WTC11 (cell line): ENCODE data around the gene MMRN1. TPM values are rescaled to one million over a fixed set of nuclear protein-coding genes. Genes with fewer than 3 reads are reported as not detected.

ENCODE experiments used
- ATAC-seq: fragments of 200-7000 bp; cut with Tn5 transposase; 2 replicates; pipeline ENCODE4 v1.10.0; 2021; ENCODE audit warnings: mild to moderate bottlenecking, moderate library complexity
- CTCF ChIA-PET: fragments of 300-600 bp; sonication (Branson Sonifier 250); formaldehyde crosslinking; loops from one replicate; lab custom pipeline; 2021; ENCODE audit warnings: antibody characterized with exemption; lab: Charles Lee
- POLR2A ChIA-PET: fragments of 350-600 bp; sonication (Branson Sonifier 250); formaldehyde crosslinking; loops from one replicate; lab custom pipeline; 2021; ENCODE audit warnings: antibody characterized with exemption; lab: Charles Lee
- DNase-seq: peaks from one replicate; pipeline ENCODE4 v3.0.0; 2021; ENCODE audit warnings: low spot score
- H3K27ac Mint-ChIP-seq: 2 replicates; pipeline ENCODE4 v1.8.0; 2021; ENCODE audit warnings: mixed read lengths
- H3K27me3 Mint-ChIP-seq: 2 replicates; pipeline ENCODE4 v1.8.0; 2021; ENCODE audit warnings: low read depth, mild to moderate bottlenecking, moderate library complexity, mixed read lengths
- H3K36me3 Mint-ChIP-seq: 2 replicates; pipeline ENCODE4 v1.8.0; 2021; ENCODE audit warnings: mixed read lengths
- H3K4me1 Mint-ChIP-seq: 2 replicates; pipeline ENCODE4 v1.8.0; 2022; ENCODE audit warnings: mixed read lengths
- H3K4me3 Mint-ChIP-seq: 2 replicates; pipeline ENCODE4 v1.8.0; 2021; ENCODE audit warnings: mild to moderate bottlenecking, moderate library complexity, mixed read lengths
- H3K9me3 Mint-ChIP-seq: 2 replicates; pipeline ENCODE4 v1.8.0; 2021; ENCODE audit warnings: mixed read lengths
- FOXJ3 ChIP-seq: sonication (generic); formaldehyde crosslinking; IDR thresholded peaks from 2 replicates; pipeline ENCODE4 v1.9.0; 2021; ENCODE audit warnings: missing genetic modification reagents, mild to moderate bottlenecking, borderline replicate concordance
- GTF2I ChIP-seq: fragments of 250-450 bp; sonication (Bioruptor Pico); conservative IDR thresholded peaks from 2 replicates; pipeline ENCODE4 v1.4.0; 2021; ENCODE audit warnings: mild to moderate bottlenecking
- MYBL2 ChIP-seq: sonication (generic); formaldehyde crosslinking; IDR thresholded peaks from 2 replicates; pipeline ENCODE4 v1.8.1; 2023; ENCODE audit warnings: mild to moderate bottlenecking, moderate library complexity, missing genetic modification reagents
- NR3C1 ChIP-seq: sonication (generic); formaldehyde crosslinking; conservative IDR thresholded peaks from 2 replicates; pipeline ENCODE4 v1.8.1; 2023; ENCODE audit warnings: low read depth, mild to moderate bottlenecking, missing genetic modification reagents
- PRRX2 ChIP-seq: fragments of 250-450 bp; sonication (Bioruptor Pico); IDR thresholded peaks from 2 replicates; pipeline ENCODE4 v1.8.0; 2021; ENCODE audit warnings: mild to moderate bottlenecking
- TCF7 ChIP-seq: sonication (generic); formaldehyde crosslinking; IDR thresholded peaks from 2 replicates; pipeline ENCODE4 v1.8.0; 2022; ENCODE audit warnings: mild to moderate bottlenecking, low read depth, missing genetic modification reagents, moderate library complexity
- TEAD4 ChIP-seq: sonication (generic); formaldehyde crosslinking; IDR thresholded peaks from 2 replicates; pipeline ENCODE4 v1.8.0; 2022; ENCODE audit warnings: mild to moderate bottlenecking, missing genetic modification reagents
- ZNF138 ChIP-seq: sonication (generic); formaldehyde crosslinking; conservative IDR thresholded peaks from 2 replicates; pipeline ENCODE4 v1.8.1; 2022; ENCODE audit warnings: mild to moderate bottlenecking, moderate library complexity, missing genetic modification reagents
- ZNF263 ChIP-seq: sonication (generic); formaldehyde crosslinking; IDR thresholded peaks from 2 replicates; pipeline ENCODE4 v1.8.1; 2022; ENCODE audit warnings: low read depth, mild to moderate bottlenecking, moderate library complexity, missing genetic modification reagents
- ZNF416 ChIP-seq: fragments of 250-450 bp; sonication (Bioruptor Pico); IDR thresholded peaks from 2 replicates; pipeline ENCODE4 v1.9.0; 2021; ENCODE audit warnings: mild to moderate bottlenecking, inconsistent platforms
- total RNA-seq: library from RNA; stranded (reverse); gene quantifications from 3 replicates; pipeline ENCODE4 v1.2.3, GENCODE V29; 2021
- TF ChIP-seq, protein P1 (sequence below): sonication (generic); formaldehyde crosslinking; IDR thresholded peaks from 2 replicates; pipeline ENCODE4 v1.8.1; 2022; ENCODE audit warnings: mild to moderate bottlenecking, moderate library complexity, missing genetic modification reagents
- TF ChIP-seq, protein P2 (sequence below): sonication (generic); formaldehyde crosslinking; IDR thresholded peaks from 2 replicates; pipeline ENCODE4 v1.8.1; 2023; ENCODE audit warnings: mild to moderate bottlenecking, missing genetic modification reagents, moderate library complexity
- TF ChIP-seq, protein P3 (sequence below): fragments of 250-450 bp; sonication (Bioruptor Pico); IDR thresholded peaks from 2 replicates; pipeline ENCODE4 v1.9.0; 2021; ENCODE audit warnings: mild to moderate bottlenecking
- TF ChIP-seq, protein P4 (sequence below): sonication (generic); formaldehyde crosslinking; IDR thresholded peaks from 2 replicates; pipeline ENCODE4 v1.8.1; 2022; ENCODE audit warnings: low read depth, mild to moderate bottlenecking, moderate library complexity, missing genetic modification reagents, borderline replicate concordance
- TF ChIP-seq, protein P5 (sequence below): fragments of 250-450 bp; sonication (Bioruptor Pico); IDR thresholded peaks from 2 replicates; pipeline ENCODE4 v1.9.0; 2021; ENCODE audit warnings: moderate library complexity, mild to moderate bottlenecking, inconsistent platforms, borderline replicate concordance
- TF ChIP-seq, protein P6 (sequence below): sonication (generic); formaldehyde crosslinking; IDR thresholded peaks from 2 replicates; pipeline ENCODE4 v1.8.1; 2022; ENCODE audit warnings: low read depth, missing genetic modification reagents, borderline replicate concordance
- TF ChIP-seq, protein P7 (sequence below): sonication (generic); formaldehyde crosslinking; IDR thresholded peaks from 2 replicates; pipeline ENCODE4 v1.8.0; 2023; ENCODE audit warnings: missing genetic modification reagents

MMRN1 gene
- total RNA-seq, 1 experiment from 2014 or later, result not detected

DNA sequence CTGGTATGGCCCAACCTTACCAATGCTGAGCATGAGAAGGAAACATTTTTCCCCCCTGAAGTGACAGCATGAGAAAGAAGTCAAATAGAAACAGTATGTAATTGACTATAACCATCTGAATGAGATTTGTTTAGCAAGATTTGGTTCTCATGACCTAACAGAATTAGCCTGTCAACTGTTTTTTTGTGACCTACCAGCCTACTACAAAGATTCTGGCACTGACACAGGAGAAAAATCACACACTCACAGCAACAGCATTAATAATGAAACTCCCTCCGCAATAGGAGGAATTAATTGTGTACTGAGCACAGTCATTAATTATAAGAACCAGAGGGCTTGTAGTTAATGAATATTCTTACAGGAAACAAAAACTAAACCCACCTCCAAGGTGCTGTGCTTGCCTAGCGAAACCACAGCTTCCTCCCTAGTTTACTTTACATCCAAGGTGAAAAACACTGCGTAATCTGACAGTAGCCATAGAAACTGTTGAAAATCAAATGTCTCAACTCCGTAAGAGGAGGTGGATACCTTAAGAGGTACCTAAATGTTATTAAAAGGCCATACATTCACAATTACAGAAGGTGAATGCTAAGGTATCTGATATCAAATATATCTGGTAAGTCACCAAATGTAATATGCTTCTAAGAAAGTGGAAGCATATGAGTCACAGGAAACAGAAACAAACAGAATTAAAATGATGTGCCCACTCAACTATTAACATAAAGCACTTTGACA lies 34.9 kb downstream of the MMRN1 start:
- Mint-ChIP-seq H3K27ac (no peak overlapping the region), H3K27me3 (no peaks in the 10 kb centered on the region; the same call in 1 of the 2 replicates), H3K4me1 (peaks cover 11% of the 10 kb centered on the region), H3K36me3 (peaks cover 7% of the 10 kb centered on the region; the same call in 1 of the 2 replicates)
- POLR2A ChIA-PET, result no interaction called here
- DNase-seq (no peak), ATAC-seq (no peak)
- TF ChIP-seq, protein P1, sequence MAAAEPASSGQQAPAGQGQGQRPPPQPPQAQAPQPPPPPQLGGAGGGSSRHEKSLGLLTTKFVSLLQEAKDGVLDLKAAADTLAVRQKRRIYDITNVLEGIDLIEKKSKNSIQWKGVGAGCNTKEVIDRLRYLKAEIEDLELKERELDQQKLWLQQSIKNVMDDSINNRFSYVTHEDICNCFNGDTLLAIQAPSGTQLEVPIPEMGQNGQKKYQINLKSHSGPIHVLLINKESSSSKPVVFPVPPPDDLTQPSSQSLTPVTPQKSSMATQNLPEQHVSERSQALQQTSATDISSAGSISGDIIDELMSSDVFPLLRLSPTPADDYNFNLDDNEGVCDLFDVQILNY (CRISPR knock-in tag), result no peak
- TF ChIP-seq TEAD4 (CRISPR knock-in tag) (no peak), FOXJ3 (no peak), ZNF138 (CRISPR knock-in tag) (no peak), TCF7 (CRISPR knock-in tag) (no peak), PRRX2 (CRISPR knock-in tag) (no peak), NR3C1 (no peak), MYBL2 (no peak), ZNF263 (no peak), ZNF416 (CRISPR knock-in tag) (no peak), GTF2I (CRISPR knock-in tag) (no peak)
- TF ChIP-seq, protein P2, sequence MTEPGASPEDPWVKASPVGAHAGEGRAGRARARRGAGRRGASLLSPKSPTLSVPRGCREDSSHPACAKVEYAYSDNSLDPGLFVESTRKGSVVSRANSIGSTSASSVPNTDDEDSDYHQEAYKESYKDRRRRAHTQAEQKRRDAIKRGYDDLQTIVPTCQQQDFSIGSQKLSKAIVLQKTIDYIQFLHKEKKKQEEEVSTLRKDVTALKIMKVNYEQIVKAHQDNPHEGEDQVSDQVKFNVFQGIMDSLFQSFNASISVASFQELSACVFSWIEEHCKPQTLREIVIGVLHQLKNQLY (CRISPR knock-in tag), result no peak
- TF ChIP-seq, protein P3, sequence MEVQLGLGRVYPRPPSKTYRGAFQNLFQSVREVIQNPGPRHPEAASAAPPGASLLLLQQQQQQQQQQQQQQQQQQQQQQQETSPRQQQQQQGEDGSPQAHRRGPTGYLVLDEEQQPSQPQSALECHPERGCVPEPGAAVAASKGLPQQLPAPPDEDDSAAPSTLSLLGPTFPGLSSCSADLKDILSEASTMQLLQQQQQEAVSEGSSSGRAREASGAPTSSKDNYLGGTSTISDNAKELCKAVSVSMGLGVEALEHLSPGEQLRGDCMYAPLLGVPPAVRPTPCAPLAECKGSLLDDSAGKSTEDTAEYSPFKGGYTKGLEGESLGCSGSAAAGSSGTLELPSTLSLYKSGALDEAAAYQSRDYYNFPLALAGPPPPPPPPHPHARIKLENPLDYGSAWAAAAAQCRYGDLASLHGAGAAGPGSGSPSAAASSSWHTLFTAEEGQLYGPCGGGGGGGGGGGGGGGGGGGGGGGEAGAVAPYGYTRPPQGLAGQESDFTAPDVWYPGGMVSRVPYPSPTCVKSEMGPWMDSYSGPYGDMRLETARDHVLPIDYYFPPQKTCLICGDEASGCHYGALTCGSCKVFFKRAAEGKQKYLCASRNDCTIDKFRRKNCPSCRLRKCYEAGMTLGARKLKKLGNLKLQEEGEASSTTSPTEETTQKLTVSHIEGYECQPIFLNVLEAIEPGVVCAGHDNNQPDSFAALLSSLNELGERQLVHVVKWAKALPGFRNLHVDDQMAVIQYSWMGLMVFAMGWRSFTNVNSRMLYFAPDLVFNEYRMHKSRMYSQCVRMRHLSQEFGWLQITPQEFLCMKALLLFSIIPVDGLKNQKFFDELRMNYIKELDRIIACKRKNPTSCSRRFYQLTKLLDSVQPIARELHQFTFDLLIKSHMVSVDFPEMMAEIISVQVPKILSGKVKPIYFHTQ (CRISPR knock-in tag), result no peak
- TF ChIP-seq, protein P4, sequence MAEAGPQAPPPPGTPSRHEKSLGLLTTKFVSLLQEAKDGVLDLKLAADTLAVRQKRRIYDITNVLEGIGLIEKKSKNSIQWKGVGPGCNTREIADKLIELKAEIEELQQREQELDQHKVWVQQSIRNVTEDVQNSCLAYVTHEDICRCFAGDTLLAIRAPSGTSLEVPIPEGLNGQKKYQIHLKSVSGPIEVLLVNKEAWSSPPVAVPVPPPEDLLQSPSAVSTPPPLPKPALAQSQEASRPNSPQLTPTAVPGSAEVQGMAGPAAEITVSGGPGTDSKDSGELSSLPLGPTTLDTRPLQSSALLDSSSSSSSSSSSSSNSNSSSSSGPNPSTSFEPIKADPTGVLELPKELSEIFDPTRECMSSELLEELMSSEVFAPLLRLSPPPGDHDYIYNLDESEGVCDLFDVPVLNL (CRISPR knock-in tag), result no peak
- TF ChIP-seq, protein P5, sequence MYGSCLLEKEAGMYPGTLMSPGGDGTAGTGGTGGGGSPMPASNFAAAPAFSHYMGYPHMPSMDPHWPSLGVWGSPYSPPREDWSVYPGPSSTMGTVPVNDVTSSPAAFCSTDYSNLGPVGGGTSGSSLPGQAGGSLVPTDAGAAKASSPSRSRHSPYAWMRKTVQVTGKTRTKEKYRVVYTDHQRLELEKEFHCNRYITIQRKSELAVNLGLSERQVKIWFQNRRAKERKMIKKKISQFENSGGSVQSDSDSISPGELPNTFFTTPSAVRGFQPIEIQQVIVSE, result no peak
- TF ChIP-seq, protein P6, sequence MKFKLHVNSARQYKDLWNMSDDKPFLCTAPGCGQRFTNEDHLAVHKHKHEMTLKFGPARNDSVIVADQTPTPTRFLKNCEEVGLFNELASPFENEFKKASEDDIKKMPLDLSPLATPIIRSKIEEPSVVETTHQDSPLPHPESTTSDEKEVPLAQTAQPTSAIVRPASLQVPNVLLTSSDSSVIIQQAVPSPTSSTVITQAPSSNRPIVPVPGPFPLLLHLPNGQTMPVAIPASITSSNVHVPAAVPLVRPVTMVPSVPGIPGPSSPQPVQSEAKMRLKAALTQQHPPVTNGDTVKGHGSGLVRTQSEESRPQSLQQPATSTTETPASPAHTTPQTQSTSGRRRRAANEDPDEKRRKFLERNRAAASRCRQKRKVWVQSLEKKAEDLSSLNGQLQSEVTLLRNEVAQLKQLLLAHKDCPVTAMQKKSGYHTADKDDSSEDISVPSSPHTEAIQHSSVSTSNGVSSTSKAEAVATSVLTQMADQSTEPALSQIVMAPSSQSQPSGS (CRISPR knock-in tag), result no peak
- TF ChIP-seq, protein P7, sequence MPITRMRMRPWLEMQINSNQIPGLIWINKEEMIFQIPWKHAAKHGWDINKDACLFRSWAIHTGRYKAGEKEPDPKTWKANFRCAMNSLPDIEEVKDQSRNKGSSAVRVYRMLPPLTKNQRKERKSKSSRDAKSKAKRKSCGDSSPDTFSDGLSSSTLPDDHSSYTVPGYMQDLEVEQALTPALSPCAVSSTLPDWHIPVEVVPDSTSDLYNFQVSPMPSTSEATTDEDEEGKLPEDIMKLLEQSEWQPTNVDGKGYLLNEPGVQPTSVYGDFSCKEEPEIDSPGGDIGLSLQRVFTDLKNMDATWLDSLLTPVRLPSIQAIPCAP (CRISPR knock-in tag), result no peak
- TF ChIP-seq, all 79 proteins: peak for 0
- H3K9me3 Mint-ChIP-seq, result peaks cover 19% of the 10 kb centered on the region
- CTCF ChIA-PET, result no interaction called here
- H3K4me3 Mint-ChIP-seq, result no peak overlapping the region
